LNCAP (cell line): ENCODE data around the gene CPZ.

Experiments used
- TF ChIP-seq, protein P1 (sequence below): fragments of 450-650 bp; IDR thresholded peaks from 2 replicates; pipeline ENCODE4 v1.5.1; 2017; ENCODE audit warnings: mild to moderate bottlenecking

CPZ gene

DNA sequence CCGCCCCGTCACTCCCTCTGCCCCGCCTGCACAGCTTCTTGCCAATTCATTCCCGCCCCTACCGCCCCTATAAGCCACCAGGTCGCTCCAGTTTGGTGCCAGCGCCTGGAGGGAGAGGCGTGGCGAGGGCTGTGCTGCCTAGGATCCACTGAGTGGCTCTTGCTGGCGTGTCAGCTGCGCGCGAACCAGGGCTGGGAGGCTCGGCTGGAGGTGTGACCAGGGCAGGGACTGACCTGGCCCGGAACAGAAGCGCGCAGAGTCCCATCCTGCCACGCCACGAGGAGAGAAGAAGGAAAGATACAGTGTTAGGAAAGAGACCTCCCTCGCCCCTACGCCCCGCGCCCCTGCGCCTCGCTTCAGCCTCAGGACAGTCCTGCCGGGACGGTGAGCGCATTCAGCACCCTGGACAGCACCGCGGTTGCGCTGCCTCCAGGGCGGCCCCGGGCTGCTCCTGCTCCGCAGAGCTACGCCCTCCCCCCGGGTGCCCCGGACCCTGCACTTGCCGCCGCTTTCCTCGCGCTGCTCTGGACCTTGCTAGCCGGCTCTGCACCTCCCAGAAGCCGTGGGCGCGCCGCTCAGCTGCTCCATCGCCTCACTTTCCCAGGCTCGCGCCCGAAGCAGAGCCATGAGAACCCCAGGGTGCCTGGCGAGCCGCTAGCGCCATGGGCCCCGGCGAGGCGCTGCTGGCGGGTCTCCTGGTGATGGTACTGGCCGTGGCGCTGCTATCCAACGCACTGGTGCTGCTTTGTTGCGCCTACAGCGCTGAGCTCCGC, 12.1 kb upstream of the CPZ start, which contains the start of gene GPR78:
Gene GPR78, plus strand, starts transcription at position 72 of the 773 bp plus-strand sequence. Its CDS starts 591 bp downstream, at position 663.
- TF ChIP-seq, protein P1, sequence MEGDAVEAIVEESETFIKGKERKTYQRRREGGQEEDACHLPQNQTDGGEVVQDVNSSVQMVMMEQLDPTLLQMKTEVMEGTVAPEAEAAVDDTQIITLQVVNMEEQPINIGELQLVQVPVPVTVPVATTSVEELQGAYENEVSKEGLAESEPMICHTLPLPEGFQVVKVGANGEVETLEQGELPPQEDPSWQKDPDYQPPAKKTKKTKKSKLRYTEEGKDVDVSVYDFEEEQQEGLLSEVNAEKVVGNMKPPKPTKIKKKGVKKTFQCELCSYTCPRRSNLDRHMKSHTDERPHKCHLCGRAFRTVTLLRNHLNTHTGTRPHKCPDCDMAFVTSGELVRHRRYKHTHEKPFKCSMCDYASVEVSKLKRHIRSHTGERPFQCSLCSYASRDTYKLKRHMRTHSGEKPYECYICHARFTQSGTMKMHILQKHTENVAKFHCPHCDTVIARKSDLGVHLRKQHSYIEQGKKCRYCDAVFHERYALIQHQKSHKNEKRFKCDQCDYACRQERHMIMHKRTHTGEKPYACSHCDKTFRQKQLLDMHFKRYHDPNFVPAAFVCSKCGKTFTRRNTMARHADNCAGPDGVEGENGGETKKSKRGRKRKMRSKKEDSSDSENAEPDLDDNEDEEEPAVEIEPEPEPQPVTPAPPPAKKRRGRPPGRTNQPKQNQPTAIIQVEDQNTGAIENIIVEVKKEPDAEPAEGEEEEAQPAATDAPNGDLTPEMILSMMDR = no peak

DNA sequence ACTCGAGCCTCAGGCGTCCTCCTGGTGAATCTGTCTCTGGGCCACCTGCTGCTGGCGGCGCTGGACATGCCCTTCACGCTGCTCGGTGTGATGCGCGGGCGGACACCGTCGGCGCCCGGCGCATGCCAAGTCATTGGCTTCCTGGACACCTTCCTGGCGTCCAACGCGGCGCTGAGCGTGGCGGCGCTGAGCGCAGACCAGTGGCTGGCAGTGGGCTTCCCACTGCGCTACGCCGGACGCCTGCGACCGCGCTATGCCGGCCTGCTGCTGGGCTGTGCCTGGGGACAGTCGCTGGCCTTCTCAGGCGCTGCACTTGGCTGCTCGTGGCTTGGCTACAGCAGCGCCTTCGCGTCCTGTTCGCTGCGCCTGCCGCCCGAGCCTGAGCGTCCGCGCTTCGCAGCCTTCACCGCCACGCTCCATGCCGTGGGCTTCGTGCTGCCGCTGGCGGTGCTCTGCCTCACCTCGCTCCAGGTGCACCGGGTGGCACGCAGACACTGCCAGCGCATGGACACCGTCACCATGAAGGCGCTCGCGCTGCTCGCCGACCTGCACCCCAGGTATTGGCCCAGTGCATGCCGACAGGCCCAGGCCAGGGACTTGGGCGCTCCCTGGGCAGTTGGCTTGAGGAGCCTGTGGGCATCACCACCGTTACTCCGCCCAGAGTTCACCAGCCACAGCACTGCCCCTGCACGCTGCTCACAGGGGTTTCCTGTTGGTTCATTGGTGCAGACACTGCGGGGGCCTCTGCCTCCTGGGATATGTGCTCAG, 11.3 kb upstream of the CPZ start:
- TF ChIP-seq, protein P1 = no peak

DNA sequence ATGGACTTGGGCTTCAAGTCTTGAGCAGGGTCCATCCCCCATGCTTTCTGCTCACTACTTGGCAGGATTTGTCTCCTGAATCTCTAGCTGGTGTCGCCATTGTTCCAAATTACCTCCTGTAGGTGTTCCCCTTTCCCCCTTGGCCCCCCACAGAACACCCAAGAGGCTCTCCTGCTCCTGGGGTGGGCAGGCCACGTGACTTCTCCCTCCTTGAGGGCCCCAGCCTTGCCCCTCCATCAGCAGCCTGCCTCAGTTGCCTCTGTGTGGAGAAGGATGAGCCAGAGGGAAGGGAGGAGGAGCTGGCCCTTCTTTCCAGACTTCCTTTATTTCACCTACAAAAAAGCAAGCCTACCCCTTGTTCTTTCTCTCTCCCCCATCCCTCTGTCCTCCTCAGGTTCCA, 10.5 kb upstream of the CPZ start:
- TF ChIP-seq, protein P1 = no peak

DNA sequence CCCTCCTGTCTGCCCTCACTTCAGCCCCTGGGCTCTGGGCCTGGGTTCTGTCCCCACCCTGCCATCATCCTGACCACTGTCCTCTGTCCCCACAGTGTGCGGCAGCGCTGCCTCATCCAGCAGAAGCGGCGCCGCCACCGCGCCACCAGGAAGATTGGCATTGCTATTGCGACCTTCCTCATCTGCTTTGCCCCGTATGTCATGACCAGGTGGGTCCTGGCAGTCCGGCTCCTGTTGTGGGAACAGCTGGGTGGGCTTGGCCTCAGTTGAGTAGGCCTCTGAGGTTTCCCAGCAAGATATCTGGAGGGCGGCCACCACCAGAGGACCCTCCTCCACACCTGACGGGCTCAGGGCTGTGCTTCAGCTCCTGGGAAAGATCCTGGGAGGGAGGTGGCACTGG, 10.1 kb upstream of the CPZ start:
- TF ChIP-seq, protein P1 = no peak

DNA sequence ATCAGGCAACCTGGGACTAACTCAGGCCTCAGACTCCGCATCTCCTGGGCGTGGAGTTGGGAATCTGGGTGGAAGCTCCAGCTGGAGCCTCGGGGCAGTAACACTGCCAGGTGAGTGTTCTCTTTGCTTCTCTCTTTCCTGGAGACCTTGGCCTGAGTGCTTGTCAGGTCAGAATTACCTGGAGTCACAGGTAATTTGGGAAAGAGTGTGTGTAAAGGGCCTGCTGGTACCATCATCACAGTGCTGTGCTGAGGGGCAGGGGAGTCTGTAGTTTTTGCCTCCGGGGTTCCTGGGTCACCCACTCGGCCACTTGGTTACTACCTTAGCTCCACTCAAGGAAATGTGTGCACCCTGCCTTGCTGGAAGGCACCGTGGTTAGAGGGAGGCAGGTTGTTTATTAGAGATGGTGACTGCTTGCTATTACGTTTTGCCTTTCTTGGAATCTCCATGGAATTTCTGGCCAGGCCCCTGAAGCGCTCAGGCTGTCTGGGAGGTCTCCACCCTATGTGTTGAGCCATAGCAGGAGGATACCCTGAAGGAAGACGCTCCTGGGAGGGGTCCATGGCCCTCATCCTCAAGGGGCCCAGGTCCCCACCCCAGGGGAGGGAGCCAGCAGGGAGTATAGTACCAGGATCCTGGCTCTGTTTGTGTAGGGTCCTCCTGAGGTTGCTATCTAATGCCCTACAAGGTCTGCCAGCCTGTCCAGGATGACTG, 9.5 kb upstream of the CPZ start:
- TF ChIP-seq, protein P1 = no peak

DNA sequence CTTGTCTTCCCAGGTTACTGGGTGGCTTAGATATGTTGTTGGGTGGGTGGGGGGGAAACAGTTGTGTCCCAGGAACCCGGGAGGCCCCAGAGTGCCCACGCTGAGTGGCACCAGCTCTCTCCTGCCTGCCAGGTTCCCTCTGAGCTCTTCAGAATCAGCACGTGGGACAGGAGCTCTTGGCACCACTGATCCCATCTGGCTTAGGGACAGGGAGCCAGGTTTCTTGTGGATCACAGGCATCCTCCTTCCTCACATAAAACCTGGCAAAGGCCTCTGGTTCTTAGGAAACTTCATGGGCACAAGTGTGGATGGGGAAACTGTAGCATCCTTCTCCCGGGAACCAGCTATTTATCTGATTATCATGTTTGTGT, 8.9 kb upstream of the CPZ start:
- TF ChIP-seq, protein P1 = no peak

DNA sequence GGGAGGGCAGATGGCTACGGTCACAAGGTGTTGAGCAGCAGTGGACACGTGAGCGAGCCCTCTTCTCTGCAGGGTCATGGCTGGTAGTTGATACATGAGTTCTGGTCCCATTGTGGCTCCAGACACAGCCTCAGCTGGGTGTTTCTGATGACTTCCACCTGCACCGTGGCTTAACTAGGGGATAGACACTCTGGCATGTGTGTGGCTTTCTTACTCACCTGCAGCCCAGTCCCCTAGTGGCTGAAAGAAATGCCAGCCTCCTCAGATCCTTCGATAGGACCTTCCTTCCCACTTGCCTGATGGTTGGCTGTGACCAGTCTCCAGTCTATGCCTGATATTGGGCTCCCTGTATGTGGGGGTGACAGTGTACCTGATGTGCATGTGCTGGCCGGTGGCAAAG, 7.4 kb upstream of the CPZ start:
- TF ChIP-seq, protein P1 = peak; percentile 24; the same call in 1 of the 2 replicates
